HG02840 (cell line): ENCODE measurements around the gene CMSS1.

Experiments
- ATAC-seq: cut with Tn5 transposase; IDR thresholded peaks from one replicate; pipeline ENCODE4 v1.9.1; 2021; ENCODE audit warnings: mild to moderate bottlenecking, moderate library complexity, moderate number of reproducible peaks; ENCODE audit not compliant: unreplicated experiment, low FRiP score

CMSS1 gene

GRCh38 chr3:100155590-100155989 lies 337.9 kb downstream of the CMSS1 start:
- ATAC-seq: no peak

DNA sequence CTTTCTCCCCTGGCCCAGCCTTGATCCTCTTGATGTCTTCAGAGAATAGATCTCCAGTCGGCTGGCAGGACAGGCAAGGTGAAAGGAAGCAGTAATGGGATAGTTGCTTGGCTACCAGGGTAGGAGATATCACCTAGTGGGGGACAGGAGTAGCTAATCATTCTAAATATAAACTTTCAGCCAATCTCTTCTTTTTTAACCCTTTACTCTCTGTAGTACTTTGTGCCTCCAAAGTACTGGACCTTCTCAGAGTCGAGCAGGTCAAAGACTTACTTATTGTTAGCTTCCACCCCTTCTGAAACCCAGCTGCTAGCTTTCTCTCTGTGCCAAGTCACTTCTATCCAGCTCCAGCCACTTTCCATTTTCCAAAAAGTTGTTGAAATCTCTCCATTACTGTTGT lies 340.0 kb downstream of the CMSS1 start:
- no peak for ATAC-seq

- ATAC-seq: no peak
Observed at GRCh38 chr3:100158918-100159330, 341.3 kb downstream of the CMSS1 start.

DNA sequence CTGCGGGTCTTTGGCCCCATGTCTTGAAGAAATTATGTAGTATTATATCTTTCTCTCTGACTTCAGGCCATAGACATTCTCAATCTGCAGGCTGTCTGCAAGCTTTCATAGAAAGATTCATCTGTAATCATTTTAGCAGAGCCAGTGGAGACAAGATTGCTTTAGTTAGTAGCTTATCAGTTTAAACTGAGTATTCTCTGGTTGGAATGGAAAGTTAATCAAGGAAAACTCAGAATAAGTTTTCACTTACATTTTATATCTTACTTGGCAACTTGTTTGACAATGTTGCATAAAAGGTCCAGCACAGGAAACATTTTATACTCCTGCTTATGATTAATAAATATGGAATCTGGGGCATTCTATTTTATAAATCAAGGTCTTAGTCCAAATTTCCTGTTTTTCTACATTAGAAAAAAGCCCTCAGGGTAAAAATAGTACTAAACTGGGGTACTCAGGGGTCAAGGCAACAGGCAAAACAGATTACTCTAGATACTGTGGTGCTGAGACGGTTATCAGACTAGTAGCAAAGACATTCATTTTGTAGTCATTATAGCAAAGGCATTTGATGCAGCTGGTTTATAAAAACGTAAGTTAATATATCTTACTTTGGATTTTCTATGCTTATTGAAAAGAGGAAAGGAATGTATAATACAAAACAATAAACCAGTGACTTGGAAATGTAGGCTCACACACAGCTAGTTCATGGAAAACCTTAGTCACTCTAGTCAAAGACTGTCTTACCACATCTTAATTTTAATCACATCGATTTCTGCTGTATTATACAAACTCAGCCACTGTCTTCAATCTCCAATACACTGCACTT lies 341.9 kb downstream of the CMSS1 start:
- no peak for ATAC-seq

- no peak for ATAC-seq
Observed at GRCh38 chr3:100160521-100160920, 342.9 kb downstream of the CMSS1 start.

DNA sequence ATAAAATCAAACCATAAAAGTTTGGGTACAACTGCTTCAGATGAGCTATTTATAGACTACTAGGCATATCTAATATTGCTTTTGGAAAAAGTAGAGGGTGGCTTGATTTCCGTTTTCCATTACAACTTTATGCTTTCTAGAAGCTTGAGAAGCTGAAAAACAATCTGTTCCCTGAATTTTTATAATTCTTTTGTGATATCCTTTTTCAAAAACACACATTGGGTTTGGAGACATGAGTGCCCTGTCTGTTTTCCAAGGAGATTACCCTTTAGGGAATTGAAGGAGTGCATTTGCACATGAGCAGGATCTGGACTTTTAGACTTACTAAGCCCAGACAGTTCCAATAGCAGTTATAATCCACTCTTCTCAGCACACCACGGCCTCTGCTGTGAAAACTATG lies 346.1 kb downstream of the CMSS1 start:
- no peak for ATAC-seq

DNA sequence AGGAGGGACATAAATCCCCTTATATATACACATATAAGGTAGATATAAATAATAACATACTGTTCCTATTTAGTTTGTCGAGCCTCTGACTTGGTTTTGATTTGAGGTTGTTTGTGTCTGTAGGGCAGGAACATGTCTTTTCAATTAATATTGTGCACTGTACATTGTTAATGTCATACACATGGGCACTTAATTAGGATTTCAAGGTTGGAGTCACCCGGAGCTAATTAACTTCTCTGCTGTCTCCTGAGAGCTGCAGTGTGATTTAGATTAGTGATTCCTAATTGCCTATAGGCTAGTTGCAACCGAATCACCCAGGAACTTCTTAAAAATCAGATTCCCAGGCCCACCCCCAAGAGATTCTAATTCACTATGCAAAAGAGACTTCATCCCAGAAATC lies 347.1 kb downstream of the CMSS1 start:
- no peak for ATAC-seq

DNA sequence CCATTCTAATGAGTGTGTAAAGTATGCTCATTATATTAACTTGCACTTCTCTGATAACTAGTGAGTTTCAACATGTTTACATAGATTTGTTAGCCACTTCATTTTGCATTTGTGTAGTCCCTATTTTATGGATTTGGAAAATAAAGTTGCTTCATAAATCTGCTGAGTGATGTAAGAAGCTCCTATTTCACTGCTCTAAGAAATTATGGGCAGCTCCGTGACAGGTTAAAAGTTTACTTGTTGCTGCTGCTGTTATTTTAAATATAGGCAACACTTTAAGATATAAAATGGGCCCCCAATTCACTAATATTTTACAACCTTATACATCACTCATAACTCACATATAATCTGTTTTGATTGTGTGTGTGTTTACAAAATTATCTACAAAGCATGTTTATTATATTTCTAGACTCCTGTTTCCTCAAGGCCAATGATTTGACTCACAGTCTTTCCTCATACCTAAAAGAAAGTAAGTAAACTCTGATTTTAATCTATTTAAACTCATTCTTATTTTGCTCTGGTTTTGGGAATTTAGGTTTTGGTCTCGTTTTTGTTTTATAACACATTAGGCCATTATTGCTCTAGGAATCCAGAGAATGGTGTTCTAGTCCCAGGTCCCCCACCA lies 348.4 kb downstream of the CMSS1 start:
- ATAC-seq: no peak

GRCh38 chr3:100169201-100169920 lies 351.7 kb downstream of the CMSS1 start:
- ATAC-seq: no peak

DNA sequence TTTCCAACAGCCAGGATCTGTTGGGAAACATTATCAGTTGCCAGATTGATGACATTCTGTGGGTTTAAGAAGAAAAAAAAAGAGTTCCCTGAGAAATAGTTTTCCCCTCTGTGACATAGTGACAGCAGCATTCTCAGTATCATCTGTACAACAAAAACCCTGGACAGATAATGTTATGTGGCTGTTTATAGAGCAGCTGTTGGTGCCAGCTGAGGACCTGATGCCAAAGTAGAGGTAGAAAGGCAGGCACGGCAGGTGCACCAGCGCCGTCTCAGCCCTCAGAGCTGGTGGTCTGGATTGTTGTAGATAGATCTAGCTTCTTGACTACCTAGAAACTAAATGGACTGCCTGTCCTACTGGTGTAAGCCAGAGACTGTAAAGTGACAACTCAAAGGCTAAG lies 352.8 kb downstream of the CMSS1 start:
- ATAC-seq: no peak

DNA sequence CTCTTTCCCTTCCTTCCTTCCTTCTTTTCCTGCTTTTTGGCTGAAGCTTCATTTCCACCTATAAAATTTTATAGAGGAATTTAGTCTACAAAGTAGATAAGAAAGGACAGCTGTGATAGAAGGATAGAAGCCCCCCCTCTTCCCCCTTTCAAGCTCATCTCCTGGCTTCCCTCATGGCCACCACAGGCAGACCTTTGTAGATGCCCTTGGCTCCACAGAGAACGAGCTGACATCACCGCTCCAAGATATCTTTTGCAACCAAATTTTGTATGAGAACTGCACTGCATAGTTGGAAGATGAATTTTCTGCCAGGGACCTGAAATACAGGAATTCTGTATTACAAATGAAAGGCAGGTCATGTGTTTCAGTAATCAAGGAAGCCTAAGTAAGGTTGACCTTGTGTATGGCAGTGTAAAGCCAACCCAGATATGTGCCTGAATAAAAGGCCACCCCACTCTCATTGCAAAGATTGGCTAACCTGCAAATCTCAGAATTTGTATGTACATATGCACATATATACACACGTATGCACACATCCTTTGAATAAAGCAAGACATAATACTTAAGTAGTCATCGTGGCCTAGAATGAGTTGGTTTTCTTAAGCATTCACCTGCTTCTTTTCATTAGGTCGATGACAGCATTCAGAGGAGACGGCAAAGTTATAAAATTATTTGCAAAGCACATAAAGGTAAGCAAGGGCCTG lies 353.7 kb downstream of the CMSS1 start:
- no peak for ATAC-seq

DNA sequence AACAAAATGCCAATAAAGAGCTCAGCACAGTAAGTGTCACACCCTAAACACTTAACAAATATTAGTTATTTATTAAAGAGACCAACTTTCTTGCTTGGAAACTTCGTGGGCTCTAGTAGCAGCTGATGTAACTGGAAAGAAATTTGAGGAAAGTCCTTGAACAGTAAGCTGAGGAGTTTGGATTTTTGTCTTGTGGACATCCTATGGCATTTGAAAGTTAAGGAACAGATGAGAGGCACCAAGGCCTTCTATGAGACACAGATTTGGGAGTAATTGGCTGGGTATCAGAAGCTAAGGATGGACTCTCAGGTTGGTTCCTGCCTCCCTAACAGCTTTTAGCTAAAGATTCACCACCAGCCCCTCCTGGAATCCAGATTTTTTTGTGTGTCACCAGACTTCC lies 356.3 kb downstream of the CMSS1 start:
- ATAC-seq: no peak

- no peak for ATAC-seq
Observed at GRCh38 chr3:100175637-100176280, 358.1 kb downstream of the CMSS1 start.

GRCh38 chr3:100179692-100180349 lies 362.2 kb downstream of the CMSS1 start:
- no peak for ATAC-seq

GRCh38 chr3:100183608-100184125 lies 366.0 kb downstream of the CMSS1 start:
- ATAC-seq: no peak

- no peak for ATAC-seq
Observed at GRCh38 chr3:100184948-100185570, 367.4 kb downstream of the CMSS1 start.

GRCh38 chr3:100185847-100186246 lies 368.2 kb downstream of the CMSS1 start:
- no peak for ATAC-seq

DNA sequence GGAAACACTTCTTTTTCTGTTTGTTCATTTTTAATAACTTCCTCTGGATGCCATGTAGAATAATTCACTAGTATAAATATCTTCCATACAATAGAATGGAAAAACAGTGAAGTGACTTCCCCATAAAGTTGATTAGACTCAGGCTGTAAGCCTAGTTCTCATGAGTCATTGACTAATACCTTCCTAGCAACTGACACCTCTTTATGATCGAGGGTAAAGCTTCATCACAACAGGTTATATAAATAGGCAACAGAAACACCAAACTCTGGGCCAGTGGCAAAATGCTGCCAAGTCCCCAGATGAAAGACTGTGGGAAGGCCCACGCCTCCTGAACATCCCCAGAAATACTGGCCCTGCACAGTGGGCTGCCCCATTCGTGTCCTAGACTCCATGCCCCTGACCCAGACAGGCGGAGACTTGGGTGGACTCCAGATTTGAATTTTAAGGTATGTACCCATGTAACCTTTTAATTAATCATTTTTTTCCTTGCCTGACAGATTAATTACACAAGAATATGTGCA lies 371.8 kb downstream of the CMSS1 start:
- no peak for ATAC-seq

DNA sequence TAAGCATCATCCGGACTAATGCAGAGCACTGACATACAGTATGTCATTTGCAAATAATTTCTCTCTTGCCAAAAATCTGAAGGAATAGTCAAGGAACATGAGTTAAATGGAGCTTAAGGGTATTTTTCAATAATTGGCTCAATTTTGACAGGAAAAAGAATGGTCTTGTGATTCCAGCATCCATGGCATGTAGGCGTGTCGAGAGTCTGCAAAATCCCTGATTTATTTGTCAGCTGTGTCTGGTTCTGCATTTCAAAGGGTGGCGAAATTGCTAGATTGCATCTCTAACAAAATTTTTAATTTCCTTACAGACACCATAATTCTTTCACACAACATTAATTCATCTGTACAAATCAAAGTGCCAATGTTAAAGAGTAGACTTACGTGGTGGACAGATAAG lies 377.7 kb downstream of the CMSS1 start:
- no peak for ATAC-seq
